Left renal pelvis (tissue), 4 donors: ENCODE results near the gene PRKAB1. TPM values are rescaled to one million over a fixed set of nuclear protein-coding genes. Genes with fewer than 3 reads are reported as not detected.
"Not testable (repeated sequence)": the region's sequence is repeated elsewhere in the genome, so short reads cannot be mapped to it uniquely, and the experiment has no call there.

Experiments used
- DNase-seq, 4 donors: peaks; one replicate each; pipeline ENCODE4 v3.0.0-alpha.2; 2013; ENCODE audit warnings: low read depth in 4 of 4, low spot score in 3 of 4
- polyA plus RNA-seq, 4 donors: library from polyadenylated mRNA; unstranded; fragments of 120-200 nt; gene quantifications; one replicate each; pipeline ENCODE4 v1.2.1, GENCODE V29; 2013; ENCODE audit not compliant: insufficient read length in 4 of 4

PRKAB1 gene
- polyA plus RNA-seq, 4 donors: 30.9 to 83.5 (median 74.4) TPM

DNA sequence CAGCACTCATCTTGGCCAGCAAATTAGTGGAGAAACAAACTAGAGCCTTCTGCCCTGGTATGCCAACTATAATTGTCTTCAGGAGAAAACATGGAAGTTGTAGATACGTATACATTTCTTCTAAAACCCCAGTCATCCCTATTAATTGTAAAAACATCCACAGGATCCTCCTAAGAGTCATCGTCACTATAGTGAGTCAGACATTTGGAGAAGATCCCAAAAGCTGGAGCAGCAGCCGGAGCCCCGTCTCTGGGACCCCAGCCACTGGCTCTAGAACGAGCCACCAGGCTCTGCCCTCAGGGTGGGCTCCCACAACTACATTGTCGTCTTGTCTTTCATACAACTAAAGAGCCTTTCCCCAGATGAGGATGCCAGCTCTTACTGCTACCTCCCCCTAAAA lies 15.5 kb downstream of the PRKAB1 start:
- no peak for DNase-seq

DNA sequence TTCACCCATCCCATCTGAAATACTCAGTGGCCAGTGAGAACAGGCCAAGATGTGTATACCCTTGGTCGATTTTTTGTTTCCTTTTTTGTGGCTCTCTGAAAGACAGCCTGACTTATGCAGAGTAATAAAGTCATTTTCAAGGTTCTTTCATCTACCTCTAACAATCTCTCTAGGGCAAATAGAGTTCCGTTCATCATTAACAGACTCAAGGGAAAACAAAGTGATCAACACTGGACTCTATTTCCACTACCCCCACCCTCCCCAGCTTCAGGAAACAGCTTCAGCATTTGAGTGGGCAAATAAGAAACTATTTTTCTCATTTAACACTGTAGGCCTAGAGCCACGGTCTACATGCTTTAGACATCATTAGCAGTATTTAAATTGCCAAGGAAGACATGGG lies 15.9 kb downstream of the PRKAB1 start:
- DNase-seq: no peak

DNA sequence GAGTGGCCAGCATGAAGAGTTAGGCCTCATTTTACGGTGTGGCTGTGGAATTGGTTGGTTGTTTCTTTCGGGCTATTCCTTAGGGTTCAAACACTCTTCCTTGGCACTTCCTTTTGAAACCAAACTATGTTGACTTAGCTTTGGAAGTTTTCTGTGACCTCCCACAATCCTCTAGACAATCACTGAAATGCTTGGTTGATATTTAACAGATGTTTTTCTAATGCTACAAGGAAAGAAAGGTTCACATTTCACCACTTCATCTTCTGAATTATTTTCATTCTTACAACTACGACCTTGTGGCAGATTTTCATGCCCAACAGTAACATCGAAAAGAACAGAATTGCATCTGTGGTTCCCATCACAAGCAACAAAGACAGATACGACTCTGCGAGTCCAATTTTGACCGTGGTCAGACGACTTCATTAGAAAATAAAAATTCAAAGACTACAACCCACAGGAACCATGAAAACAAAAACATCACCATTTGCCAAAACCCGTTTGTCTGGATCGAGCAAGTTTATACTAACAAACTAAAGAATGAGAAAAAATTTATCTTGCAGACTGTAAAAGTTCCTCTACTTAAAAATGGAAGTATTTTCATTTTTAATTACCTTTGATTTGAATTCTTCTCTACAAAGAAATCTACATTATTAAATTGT lies 16.9 kb downstream of the PRKAB1 start:
- DNase-seq: no peak

- DNase-seq: no peak
Measured at GRCh38 chr12:119685375-119685774, 17.4 kb downstream of the PRKAB1 start.

GRCh38 chr12:119686355-119686754 lies 18.4 kb downstream of the PRKAB1 start:
- no peak for DNase-seq

- DNase-seq: no peak
Measured at GRCh38 chr12:119686776-119687175, 18.8 kb downstream of the PRKAB1 start.

GRCh38 chr12:119687406-119687805 lies 19.5 kb downstream of the PRKAB1 start:
- DNase-seq: no peak

DNA sequence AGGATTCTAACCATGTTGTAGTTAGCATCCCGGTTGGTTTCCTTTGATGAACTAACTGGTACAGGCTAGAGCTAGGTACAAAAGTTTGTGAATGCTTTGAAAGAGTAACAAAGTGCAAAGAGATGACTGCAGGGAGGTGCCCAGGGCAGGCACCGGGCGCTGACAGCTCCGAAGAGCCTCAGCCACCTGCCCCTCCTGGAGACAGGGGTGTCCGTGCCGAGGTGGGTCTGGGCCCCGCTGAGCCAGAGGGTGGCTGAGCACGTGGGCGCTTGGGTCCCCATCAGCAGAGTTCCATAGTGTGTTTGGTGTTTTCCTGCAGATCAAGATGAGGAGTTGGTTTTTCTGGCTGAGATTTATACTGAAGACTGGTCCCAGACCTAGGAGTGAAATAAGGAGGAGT lies 19.9 kb downstream of the PRKAB1 start:
- DNase-seq: no peak

DNA sequence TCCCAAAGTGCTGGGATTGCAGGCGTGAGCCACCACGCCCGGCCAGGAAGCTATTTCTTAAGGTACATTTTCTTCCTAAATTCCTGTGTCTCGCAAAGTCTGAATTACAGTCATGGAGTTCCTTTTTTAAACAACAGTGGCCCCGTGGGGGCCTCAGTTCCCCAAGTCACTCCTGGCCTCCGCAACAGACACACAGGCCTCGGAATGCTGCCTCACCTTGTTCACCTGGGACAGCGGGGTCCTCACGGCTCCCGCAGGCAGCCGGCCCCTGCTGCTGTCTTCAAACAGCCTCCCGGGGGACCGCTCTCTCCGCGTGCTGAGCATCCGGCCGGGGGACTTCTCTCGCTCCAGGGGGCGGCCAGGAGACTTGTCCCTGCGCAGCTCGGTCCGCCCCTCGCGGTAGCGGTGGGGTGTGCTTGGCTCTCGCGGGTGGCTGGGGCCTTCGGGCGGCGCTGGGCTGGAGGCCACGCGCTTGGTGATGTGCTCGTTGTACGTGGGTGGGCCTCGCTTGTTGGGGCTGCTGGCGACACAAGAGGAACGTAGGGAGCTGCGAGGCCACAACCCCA lies 22.1 kb downstream of the PRKAB1 start:
- DNase-seq: no peak

DNA sequence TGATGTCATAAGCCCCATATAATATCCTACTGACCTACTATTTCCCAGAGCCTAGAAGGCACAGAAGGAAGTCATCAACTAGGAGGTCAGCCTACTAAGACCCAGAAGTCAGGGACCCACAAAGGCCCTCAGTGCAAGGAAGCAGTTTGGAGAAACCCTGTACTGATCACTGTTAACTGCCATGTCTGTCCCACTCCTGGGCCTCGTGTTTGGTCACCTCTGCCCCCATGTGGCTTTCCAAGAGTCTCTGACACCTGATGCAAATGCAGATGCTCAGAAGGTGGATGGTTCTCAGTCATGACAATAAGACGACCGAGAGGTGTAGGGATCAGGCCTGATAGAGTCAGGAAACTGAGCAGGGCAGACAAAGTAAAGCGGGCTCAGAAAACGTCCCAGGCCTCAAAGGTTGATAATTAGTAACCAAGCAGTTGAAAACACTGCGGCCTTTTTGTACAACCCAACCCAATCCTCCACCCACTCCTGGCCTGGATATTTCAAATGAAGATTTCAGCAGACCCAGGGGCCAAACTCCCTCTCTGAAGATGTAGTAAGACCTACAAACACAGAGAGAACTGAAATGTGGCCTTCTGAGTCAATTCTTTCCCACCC lies 23.4 kb downstream of the PRKAB1 start:
- no peak for DNase-seq

GRCh38 chr12:119692410-119692809 lies 24.5 kb downstream of the PRKAB1 start:
- no peak for DNase-seq

DNA sequence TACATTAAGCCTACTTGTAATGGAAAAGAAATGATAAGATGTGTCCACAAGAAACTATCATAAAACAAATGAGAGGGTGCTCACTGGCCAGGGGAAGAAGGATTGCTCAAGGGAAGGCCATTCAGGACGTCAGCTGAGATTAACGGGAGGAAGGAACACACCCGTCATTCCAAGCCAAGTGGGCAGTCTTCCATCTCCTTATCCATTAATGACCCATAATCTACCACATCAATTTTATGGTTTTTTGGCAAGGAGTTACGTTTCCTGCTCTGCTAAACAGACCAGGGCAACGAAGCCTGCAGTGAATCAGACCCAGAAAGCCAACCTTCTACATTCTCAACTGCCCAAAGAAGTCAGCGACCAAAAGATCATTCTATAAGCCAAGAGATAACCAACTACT lies 25.1 kb downstream of the PRKAB1 start:
- no peak for DNase-seq

GRCh38 chr12:119693511-119693910 lies 25.6 kb downstream of the PRKAB1 start:
- DNase-seq: no peak

DNA sequence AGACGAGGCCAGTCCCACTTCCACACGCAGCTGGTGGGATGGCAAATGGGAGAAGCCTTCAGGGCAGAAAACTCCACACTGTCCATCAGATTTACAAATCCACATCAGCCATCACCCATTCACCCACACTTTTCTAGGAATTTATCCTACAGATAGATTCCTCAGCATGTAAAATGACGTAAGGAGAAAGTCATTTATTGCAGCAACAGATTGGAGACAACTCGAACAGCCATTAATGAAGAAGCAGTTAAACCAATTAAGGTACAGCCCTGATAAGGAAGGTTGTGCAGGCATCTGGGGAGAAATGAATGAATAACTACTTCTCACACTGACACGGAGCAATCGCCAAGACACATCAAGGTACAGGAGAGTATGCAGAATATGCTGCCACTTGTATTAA lies 26.2 kb downstream of the PRKAB1 start:
- no peak for DNase-seq

GRCh38 chr12:119695034-119695433 lies 27.1 kb downstream of the PRKAB1 start:
- no peak for DNase-seq

DNA sequence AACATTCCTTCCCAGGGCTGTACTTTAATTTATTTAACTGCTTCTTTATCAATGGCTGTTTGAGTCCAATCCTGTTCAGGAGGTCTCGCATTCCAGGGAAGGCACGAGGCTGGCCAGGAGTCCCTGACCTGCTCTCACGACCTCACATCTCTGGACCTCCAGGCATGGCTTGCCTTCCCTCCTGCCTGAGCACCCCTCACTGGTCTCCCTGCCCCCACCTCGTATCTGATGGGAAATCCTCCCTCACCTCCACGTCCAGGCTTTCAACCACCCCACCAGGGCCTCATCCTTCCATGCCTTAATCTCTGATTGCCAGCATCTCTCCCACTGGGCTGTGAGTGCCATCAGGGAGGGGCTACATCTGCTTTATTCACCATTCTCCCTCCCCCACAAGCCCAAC lies 29.0 kb downstream of the PRKAB1 start:
- no peak for DNase-seq

DNA sequence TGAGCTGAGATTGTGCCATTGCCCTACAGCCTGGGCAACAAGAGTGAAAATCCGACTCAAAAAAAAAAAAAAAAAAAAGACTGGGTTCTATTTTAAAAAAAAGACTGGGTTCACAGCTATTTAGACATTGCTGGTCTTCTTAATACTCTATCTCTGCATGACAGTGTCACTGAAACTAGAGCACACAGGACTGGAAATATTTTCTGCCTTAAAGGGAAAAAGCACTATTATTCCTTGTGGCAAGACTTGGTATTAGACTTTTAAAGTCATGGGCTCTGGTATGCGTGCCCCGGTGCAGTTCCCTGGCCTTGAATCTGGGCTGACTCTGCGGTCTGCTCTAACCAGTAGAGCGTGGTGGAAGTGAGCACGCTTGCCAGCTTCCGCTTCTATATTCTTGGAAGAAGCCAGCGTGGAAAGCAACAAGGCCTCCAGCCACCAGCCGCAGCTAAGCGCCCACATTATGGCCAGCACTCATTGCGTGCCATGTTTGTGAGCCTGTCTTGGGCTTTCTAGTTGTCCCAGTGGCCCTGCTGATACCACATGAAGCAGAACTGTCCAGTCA lies 31.3 kb downstream of the PRKAB1 start:
- no peak for DNase-seq

DNA sequence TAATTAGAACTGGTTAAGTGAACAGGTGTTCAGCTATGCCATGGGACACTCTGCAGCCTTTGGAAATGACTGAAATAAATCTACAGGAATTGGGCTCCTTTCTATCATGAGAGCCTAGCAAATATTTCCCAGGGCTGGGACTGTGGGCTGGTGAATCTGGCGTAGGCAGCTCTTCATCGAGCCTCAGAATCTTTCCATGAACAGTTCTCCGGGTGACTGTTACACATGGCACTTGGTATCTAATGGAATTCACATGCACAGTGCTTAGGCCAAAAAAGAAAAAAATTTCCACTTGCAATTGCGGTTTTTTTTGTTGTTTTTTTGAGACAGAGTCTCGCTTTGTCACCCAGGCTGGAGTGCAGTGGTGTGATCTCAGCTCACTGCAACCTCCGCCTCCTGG lies 32.1 kb downstream of the PRKAB1 start:
- DNase-seq: no peak

DNA sequence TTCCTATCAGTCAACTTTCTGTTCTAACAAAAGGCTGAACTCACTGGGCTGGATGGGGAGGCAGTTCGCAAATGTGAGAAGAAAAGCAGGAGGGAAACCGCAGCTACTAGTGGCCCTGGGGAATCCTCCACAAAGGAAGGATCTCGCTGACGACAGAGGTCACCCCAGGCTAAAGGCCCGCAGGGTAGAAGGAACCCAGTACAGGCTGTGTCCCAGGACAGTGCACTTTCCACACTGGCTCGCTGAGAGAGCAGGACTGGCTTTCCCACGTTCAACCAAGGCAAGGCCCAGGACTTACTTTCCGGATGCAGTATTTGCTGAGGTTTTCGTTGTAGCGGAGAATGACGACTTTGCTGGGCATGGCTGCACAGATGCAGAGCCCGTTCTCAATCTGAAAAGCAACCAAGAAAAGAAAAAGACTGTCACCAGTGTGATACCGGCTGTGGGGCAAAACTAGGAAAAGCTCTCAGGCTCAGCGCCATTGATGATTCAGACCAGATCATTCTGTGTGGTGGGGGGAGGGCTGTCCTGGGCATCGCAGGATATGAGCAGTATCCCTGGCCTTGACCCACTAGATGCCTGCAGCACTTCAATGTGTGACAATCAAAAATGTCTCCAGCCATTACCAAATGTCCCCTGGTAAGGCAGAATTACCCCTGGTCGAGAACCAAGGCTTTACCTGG lies 36.3 kb downstream of the PRKAB1 start:
- no peak for DNase-seq

- DNase-seq: no peak
Measured at GRCh38 chr12:119705182-119705581, 37.2 kb downstream of the PRKAB1 start.

DNA sequence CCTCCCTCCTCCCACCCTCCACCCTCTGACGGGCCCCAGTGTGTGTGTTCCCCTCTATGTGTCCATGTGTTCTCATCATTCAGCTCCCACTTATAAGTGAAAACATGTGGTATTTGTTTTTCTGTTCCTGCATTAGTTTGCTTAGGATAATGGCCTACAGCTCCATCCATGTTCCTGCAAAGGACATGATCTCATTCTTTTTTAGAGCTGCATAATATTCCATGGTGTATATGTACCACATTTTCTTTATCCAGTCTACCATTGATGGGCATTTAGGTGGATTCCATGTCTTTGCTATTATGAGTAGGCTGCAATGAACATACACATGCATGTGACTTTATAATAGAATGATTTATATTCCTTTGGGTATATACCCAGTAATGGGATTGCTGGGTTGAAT lies 38.5 kb downstream of the PRKAB1 start:
- DNase-seq: not testable (repeated sequence)
